HG02588 (cell line): ENCODE data around the gene CFP.
"Not testable (repeated sequence)": the region's sequence is repeated elsewhere in the genome, so short reads cannot be mapped to it uniquely, and the experiment has no call there.

Experiments
- ATAC-seq: cut with Tn5 transposase; IDR thresholded peaks from one replicate; pipeline ENCODE4 v1.9.1; 2021; ENCODE audit warnings: mild to moderate bottlenecking, moderate library complexity; ENCODE audit not compliant: unreplicated experiment

The CFP gene

DNA sequence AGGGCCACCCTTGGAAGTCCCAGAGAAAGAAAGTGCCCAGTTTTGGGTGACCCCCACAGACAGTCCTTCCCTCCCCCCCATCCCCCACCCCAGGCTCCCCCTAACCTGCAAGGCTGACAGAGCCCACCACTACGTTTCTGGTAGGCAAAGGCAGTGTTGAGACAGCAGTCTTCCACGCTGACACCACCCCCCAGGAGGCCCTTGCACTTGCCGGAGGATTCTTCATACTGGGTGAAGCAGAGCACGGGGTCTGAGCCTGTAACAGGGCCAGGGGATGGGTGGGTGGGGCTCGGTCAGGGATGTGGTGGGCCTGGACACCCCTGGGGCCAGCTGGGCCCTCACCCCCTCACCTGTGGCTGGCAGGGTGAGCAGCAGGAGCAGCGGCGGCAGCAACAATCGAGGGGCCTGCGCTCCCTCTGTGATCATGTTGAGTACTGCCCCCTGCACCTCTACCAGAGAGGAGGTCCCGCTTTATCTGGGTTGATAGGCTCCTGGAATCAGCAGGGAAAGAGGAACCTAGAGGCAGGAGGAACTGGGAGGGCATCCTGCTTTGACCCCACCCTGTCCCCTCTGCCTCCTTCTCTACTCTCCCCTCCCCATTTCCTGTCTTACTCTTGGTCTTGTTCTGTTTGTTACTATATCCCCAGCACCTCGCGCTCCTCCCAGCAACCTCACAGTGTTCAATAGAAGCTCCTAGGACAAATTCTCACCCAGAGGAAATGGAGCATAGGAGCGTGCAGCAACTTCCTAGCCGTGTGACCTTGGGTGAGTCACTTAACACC lies at the start of gene CFP:
CFP (minus strand) TSS at position 512 of the 782 bp plus-strand sequence; CDS start at position 426, 86 bp downstream.
- no peak for ATAC-seq

GRCh38 chrX:47675959-47676859 lies 46.5 kb upstream of the CFP start:
- not testable (repeated sequence) for ATAC-seq

GRCh38 chrX:47674776-47675175 lies 45.0 kb upstream of the CFP start:
- ATAC-seq: no peak

- not testable (repeated sequence) for ATAC-seq
Measured at GRCh38 chrX:47665797-47666196, 36.1 kb upstream of the CFP start.

- ATAC-seq: no peak
Measured at GRCh38 chrX:47664737-47665136, 35.0 kb upstream of the CFP start.

- no peak for ATAC-seq
Measured at GRCh38 chrX:47662144-47662657, 32.5 kb upstream of the CFP start.

DNA sequence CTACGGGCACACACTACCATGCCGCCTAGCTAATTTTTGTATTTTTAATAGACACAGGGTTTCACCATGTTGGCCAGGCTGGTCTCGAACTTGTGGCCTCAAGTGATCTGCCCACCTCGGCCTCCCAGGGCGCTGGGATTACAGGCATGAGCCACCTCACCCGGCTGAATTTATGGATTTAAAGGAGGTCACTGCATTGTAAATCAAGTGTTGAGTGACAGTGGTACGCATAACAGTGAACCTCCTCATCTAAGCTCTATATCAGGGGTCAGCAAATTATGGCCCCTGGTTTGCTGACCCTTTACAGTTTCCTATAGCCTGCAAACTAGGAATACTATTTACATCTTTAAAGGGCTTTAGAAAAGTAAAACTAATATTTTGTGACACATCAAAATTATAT lies 31.8 kb upstream of the CFP start:
- ATAC-seq: no peak

- ATAC-seq: no peak
Measured at GRCh38 chrX:47659421-47659726, 29.6 kb upstream of the CFP start.

GRCh38 chrX:47658684-47659420 lies 29.1 kb upstream of the CFP start, which contains the start of gene UXT:
UXT (minus strand) TSS chrX:47659180; CDS start chrX:47658927, 253 bp downstream.
- ATAC-seq: peak; percentile 79

DNA sequence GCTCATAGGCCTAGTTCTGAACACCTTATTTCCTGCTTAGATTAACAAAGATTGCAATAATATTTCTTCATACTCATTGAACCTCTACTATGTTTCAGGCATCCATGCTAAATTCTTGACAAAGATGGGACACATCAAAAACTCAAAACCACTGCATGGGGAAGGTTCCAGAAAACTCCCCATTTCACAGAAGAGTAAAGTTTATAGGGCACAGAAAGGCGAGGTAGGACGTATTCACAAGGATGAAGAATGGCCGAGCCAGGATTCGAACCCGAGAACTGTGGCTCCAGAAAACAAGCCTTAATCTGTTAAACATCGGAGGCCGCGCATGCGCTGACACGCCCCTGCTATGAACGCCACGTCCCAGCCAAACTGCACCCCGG lies 28.6 kb upstream of the CFP start:
- no peak for ATAC-seq

- no peak for ATAC-seq
Measured at GRCh38 chrX:47651043-47651905, 21.5 kb upstream of the CFP start.

DNA sequence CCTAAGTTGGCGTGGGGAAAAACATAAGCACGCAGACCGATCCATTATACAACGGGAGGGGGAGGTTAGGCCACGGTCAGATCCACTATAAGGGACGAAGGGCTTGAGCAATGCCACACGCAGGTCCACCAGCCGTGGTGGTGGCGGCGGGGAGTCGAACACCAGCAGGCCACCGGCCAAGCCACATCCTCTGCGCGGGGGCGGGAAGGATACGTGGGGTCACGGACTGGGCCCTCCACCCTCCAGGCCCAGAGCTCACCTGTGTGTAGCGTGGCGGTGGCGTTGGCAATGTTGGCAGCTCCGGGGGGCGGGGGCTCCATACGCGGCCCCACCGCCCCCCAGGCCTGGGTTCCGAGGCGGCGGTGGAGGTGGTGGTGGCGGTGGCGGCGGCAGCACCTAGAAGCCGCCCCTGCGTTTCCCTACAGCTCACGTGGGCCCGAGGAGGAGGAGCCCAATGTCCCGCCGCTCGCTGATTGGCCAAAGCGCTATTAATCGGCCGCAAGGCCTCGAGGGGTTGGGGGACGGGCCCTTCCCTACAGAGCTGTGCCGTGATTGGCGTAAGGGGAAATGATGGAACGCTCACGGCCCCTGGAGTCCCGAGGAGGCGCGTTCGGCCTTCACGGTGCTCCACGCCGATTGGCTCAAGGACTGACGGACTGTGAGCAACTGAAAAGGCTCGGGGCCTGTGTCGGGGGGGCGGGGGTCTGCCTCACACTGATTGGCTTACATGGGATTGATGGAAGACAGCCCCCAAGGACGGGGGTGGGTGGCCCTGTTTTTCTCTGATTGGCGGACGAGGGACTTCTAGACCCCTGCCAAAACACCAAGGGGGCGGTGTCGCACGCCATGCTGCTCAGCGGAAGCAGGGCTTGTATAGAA lies 20.7 kb upstream of the CFP start, which contains the start of gene ELK1:
ELK1 (minus strand) TSS at position 400 of the 879 bp plus-strand sequence. CDS start 9,122 bp downstream, outside the sequence.
- ATAC-seq: peak; percentile 91

DNA sequence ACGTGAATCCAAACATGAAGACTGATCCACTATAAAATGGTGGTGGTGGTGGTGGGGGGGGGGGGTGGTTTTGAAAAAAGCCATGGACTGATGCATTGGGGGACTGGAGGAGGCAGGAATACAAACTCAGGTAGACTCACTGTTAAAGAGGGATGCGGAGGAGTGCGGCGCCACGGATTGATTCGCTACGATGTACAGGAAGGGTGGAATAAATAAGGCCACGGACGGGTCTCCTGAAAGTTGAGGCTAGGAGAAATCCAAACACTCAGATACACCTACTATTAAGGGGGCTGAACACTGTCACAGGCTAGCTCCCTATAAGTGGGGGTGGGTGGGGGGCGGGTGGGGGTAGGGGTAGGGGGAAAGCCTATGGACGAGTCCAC lies 20.0 kb upstream of the CFP start:
- ATAC-seq: no peak

GRCh38 chrX:47649271-47649670 lies 19.5 kb upstream of the CFP start:
- ATAC-seq: no peak

GRCh38 chrX:47648376-47648775 lies 18.6 kb upstream of the CFP start:
- ATAC-seq: no peak

DNA sequence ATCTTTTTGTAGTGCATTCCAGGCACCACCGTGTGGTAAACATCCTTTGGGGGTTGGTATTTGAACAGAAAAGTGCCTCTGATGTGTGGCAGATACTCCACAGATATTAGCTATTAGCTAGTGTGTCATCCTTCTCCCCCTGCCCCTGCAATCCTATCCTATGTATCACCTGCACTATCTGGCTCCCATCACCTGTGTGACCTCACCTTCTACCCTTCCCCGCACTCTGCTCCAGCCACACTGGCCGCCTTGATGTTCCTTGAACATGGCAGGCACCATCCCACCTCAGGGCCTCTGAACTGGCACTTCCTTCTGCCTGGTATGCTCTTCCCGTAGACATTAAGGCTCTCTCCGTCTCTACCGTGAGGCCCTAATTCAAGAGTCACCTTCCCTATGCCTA lies 16.9 kb upstream of the CFP start:
- no peak for ATAC-seq

DNA sequence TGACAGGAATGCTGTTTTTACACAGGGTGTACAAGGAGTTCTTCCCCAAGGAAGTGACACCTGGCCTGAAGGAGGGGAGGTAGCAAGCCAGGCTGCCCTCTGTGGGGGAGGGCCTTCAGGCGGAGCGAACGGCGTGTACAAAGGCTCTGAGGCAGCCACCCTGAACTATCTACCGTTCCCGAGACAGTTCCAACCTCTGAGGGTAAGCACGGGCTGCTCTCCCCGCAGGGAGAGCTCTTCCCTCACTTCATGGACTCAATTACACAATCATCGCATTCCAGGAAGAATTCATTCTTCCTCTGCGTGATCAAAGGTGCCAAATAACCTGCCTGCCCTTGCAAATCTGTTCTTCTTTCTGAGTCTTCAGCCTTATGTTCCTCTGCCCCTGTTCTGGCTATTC lies 15.8 kb upstream of the CFP start:
- ATAC-seq: no peak

DNA sequence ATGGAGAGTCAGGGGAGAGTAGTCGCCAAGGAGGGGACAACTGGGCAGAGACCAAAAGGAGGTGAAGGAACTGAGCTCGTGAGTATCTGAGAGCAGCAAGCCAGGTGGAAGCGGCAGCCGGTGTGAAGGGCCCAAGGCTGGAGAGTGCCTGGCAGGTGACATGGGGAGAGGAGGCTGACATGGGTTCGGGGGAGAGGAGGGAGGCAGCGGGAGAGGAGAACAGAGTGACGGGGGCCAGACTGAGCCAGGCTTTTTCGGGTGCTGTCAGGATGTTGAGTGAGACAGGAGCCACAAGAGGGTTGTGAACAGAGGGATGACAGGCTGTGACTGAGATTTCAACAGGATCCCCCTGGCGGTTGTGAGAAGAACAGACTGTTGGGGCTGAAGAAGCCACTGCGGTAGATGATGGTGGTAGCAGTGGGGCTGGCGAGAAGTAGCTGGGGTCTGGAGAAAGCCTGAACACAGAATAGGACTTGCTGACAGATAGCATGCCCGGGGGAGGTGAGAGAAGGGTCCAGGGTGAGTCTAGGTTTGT lies 14.9 kb upstream of the CFP start:
- no peak for ATAC-seq

- no peak for ATAC-seq
Measured at GRCh38 chrX:47643926-47644325, 14.2 kb upstream of the CFP start.
